PC-3 (cell line): Measurements from ENCODE around the gene ZNF764. TPM values are rescaled to one million over a fixed set of nuclear protein-coding genes. Genes with fewer than 3 reads are reported as not detected.
"Not testable (repeated sequence)": the region's sequence is repeated elsewhere in the genome, so short reads cannot be mapped to it uniquely, and the experiment has no call there.

Experiments
- ATAC-seq: fragments of 200-7000 bp; cut with Tn5 transposase; 2 replicates; pipeline ENCODE4 v1.9.1; 2020; ENCODE audit warnings: mild to moderate bottlenecking, moderate library complexity
- BruUV-seq: library from RNA; stranded (reverse); fragments of 400-500 nt; replicated peaks from 2 replicates; lab custom pipeline; 2021; lab: Mats Ljungman, UMichigan
- CTCF ChIA-PET: fragments of 300-600 bp; sonication (Branson Sonifier 250); formaldehyde crosslinking; loops from one replicate; lab custom pipeline; 2022; ENCODE audit warnings: antibody characterized with exemption; lab: Charles Lee
- POLR2A ChIA-PET: fragments of 300-600 bp; sonication (Branson Sonifier 250); formaldehyde crosslinking; loops from one replicate; lab custom pipeline; 2022; ENCODE audit warnings: antibody characterized with exemption; ENCODE audit not compliant: unreplicated experiment; lab: Charles Lee
- DNase-seq: peaks from one replicate; pipeline ENCODE4 v3.0.0-alpha.2; 2015
- H2AFZ ChIP-seq: fragments of 300-600 bp; sonication (generic); 2 replicates; pipeline ENCODE4 v1.6.0; 2016; ENCODE audit warnings: antibody characterized with exemption, low read length
- H3F3A ChIP-seq: fragments of 300-600 bp; sonication (generic); one replicate; pipeline ENCODE4 v1.6.0; 2017; ENCODE audit warnings: antibody characterized with exemption, low read length, control low read depth, mild to moderate bottlenecking; ENCODE audit not compliant: unreplicated experiment
- H3K27ac ChIP-seq: fragments of 300-600 bp; sonication (generic); 2 replicates; pipeline ENCODE4 v1.5.1; 2016; ENCODE audit warnings: mild to moderate bottlenecking, low read length
- H3K27me3 ChIP-seq: fragments of 300-600 bp; sonication (generic); 2 replicates; pipeline ENCODE4 v1.6.1; 2016; ENCODE audit warnings: low read length, mixed read lengths
- H3K36me3 ChIP-seq: fragments of 300-600 bp; sonication (generic); 2 replicates; pipeline ENCODE4 v1.6.1; 2016; ENCODE audit warnings: low read depth, mixed run types, low read length, mixed read lengths
- H3K4me1 ChIP-seq: fragments of 300-600 bp; sonication (generic); 2 replicates; pipeline ENCODE4 v1.5.1; 2016; ENCODE audit warnings: low read length; ENCODE audit not compliant: insufficient read depth
- H3K4me2 ChIP-seq: fragments of 300-600 bp; sonication (generic); 2 replicates; pipeline ENCODE4 v1.6.0; 2016; ENCODE audit warnings: low read length
- H3K4me3 ChIP-seq: fragments of 300-600 bp; sonication (generic); 2 replicates; pipeline ENCODE4 v1.5.1; 2016; ENCODE audit warnings: mild to moderate bottlenecking, low read length, mixed read lengths
- H3K79me2 ChIP-seq: fragments of 300-600 bp; sonication (generic); 2 replicates; pipeline ENCODE4 v1.6.1; 2017; ENCODE audit warnings: low read length, mixed read lengths
- H3K9ac ChIP-seq: fragments of 300-600 bp; sonication (generic); 2 replicates; pipeline ENCODE4 v1.6.0; 2016; ENCODE audit warnings: mild to moderate bottlenecking, low read length
- H3K9me2 ChIP-seq: fragments of 300-600 bp; sonication (generic); replicated peaks from 2 replicates; pipeline ENCODE4 v1.6.1; 2016; ENCODE audit warnings: mixed run types, low read length, mixed read lengths
- H3K9me3 ChIP-seq: fragments of 300-600 bp; sonication (generic); 2 replicates; pipeline ENCODE4 v1.6.1; 2016; ENCODE audit warnings: low read length, mixed read lengths
- H4K20me1 ChIP-seq: fragments of 300-600 bp; sonication (generic); 2 replicates; pipeline ENCODE4 v1.6.1; 2016; ENCODE audit warnings: low read length, mixed read lengths
- CTCF ChIP-seq: fragments of 300-600 bp; sonication (generic); conservative IDR thresholded peaks from 2 replicates; pipeline ENCODE4 v1.5.1; 2017; ENCODE audit warnings: antibody characterized with exemption, low read depth, mild to moderate bottlenecking, low read length
- EZH2 ChIP-seq: fragments of 300-600 bp; sonication (generic); IDR thresholded peaks from one replicate; pipeline ENCODE4 v1.6.1; 2017; ENCODE audit warnings: antibody characterized with exemption, mild to moderate bottlenecking, low read length; ENCODE audit not compliant: unreplicated experiment
- EZH2phosphoT487 ChIP-seq: fragments of 300-600 bp; sonication (generic); IDR thresholded peaks from 2 replicates; pipeline ENCODE4 v1.6.1; 2018; ENCODE audit warnings: mild to moderate bottlenecking, antibody characterized with exemption, low read length, borderline replicate concordance
- intact Hi-C: fragments of 100-400 bp; cut with micrococcal nuclease; formaldehyde crosslinking; loops from 2 replicates; pipeline ENCODE4 v1.9.0; 2023
- total RNA-seq: library from RNA; depleted of rRNA; stranded (reverse); fragments of >200 nt; gene quantifications from 2 replicates; pipeline ENCODE4 v1.2.3, GENCODE V29; 2014

Gene ZNF764
- total RNA-seq, 1 experiment from 2014 or later, result 8.1 TPM

- CTCF ChIA-PET, result interaction anchor here (0.6 kb wide), 1 partner anchor 15 kb away, joined by 3 read pairs; no protein-coding TSS in a partner anchor
- H3K27ac ChIP-seq, result no peak overlapping the region
- no TSS peak for BruUV-seq
- no peak overlapping the region for H3K4me3 ChIP-seq
- intact Hi-C loops, result no loop called here
- H3K4me1 ChIP-seq, result no peaks in the 10 kb centered on the region
- no peaks in the 10 kb centered on the region for H3K9me3 ChIP-seq
- H3K4me2 ChIP-seq, result no peak overlapping the region
- no peak overlapping the region for H3K9ac ChIP-seq
- H3K36me3 ChIP-seq, result no peaks in the 10 kb centered on the region; the same call in none of the 2 replicates
- no peaks in the 10 kb centered on the region for H3K9me2 ChIP-seq
- POLR2A ChIA-PET, result no interaction called here
- H3K27me3 ChIP-seq, result no peaks in the 10 kb centered on the region
- H2AFZ ChIP-seq, result no peak overlapping the region
- TF ChIP-seq EZH2 (no peak), EZH2phosphoT487 (no peak), CTCF (no peak)
- DNase-seq, result no peak
- no peak for ATAC-seq
- H3K79me2 ChIP-seq, result no peaks in the 10 kb centered on the region
- H3F3A ChIP-seq, result no peaks in the 10 kb centered on the region
- H4K20me1 ChIP-seq, result no peaks in the 10 kb centered on the region
Observed at GRCh38 chr16:30600215-30600614, 42.0 kb upstream of the ZNF764 start.

- POLR2A ChIA-PET, result no interaction called here
Observed at GRCh38 chr16:30592871-30593270, 34.7 kb upstream of the ZNF764 start.

GRCh38 chr16:30590869-30591268 lies 32.7 kb upstream of the ZNF764 start:
- H3K9me2 ChIP-seq, ATAC-seq, H3K36me3 ChIP-seq, H3K4me3 ChIP-seq, POLR2A ChIA-PET, H4K20me1 ChIP-seq, DNase-seq, H3K4me1 ChIP-seq, H3K9ac ChIP-seq, H3F3A ChIP-seq, H3K4me2 ChIP-seq, BruUV-seq, H2AFZ ChIP-seq, H3K9me3 ChIP-seq, intact Hi-C loops, H3K27ac ChIP-seq, H3K27me3 ChIP-seq: not testable (repeated sequence)
- CTCF ChIA-PET, result interaction anchor here (0.7 kb wide), 1 partner anchor 20 kb away, joined by 5 read pairs; no protein-coding TSS in a partner anchor
- H3K79me2 ChIP-seq, result peaks cover 18% of the 10 kb centered on the region

More at GRCh38 chr16:30592871-30593270, 34.7 kb upstream of the ZNF764 start:
- Histone ChIP-seq H2AFZ (no peak overlapping the region), H3K36me3 (no peaks in the 10 kb centered on the region), H3K4me1 (no peaks in the 10 kb centered on the region), H3K27me3 (no peaks in the 10 kb centered on the region), H3K9me2 (no peaks in the 10 kb centered on the region), H3K4me3 (no peak overlapping the region), H3K79me2 (no peaks in the 10 kb centered on the region), H4K20me1 (no peaks in the 10 kb centered on the region), H3K9me3 (no peaks in the 10 kb centered on the region), H3F3A (no peaks in the 10 kb centered on the region), H3K4me2 (no peak overlapping the region), H3K9ac (no peak overlapping the region), H3K27ac (no peak overlapping the region)
- TF ChIP-seq EZH2phosphoT487 (no peak), CTCF (no peak), EZH2 (no peak)
- DNase-seq (no peak), ATAC-seq (no peak)
- CTCF ChIA-PET, result no interaction called here
- intact Hi-C loops, result no loop called here
- no TSS peak for BruUV-seq

GRCh38 chr16:30589582-30589981 lies 31.4 kb upstream of the ZNF764 start:
- H3K27ac ChIP-seq, H3K4me2 ChIP-seq, H3K9me3 ChIP-seq, H3K9ac ChIP-seq, H3K4me3 ChIP-seq, H4K20me1 ChIP-seq, DNase-seq, H3K27me3 ChIP-seq, H3K36me3 ChIP-seq, BruUV-seq, ATAC-seq, intact Hi-C loops, H3F3A ChIP-seq, H2AFZ ChIP-seq, POLR2A ChIA-PET, CTCF ChIA-PET, H3K9me2 ChIP-seq: not testable (repeated sequence)
- Histone ChIP-seq H3K4me1 (peaks cover 11% of the 10 kb centered on the region; the same call in 1 of the 2 replicates), H3K79me2 (peaks cover 26% of the 10 kb centered on the region)
